HG03175 (cell line): Measurements from ENCODE around the gene USP32.
"Not testable (repeated sequence)": the region's sequence is repeated elsewhere in the genome, so short reads cannot be mapped to it uniquely, and the experiment has no call there.

Experiments used
- ATAC-seq: cut with Tn5 transposase; IDR thresholded peaks from one replicate; pipeline ENCODE4 v1.9.1; 2021; ENCODE audit warnings: mild to moderate bottlenecking, moderate library complexity; ENCODE audit not compliant: unreplicated experiment

USP32 gene

DNA sequence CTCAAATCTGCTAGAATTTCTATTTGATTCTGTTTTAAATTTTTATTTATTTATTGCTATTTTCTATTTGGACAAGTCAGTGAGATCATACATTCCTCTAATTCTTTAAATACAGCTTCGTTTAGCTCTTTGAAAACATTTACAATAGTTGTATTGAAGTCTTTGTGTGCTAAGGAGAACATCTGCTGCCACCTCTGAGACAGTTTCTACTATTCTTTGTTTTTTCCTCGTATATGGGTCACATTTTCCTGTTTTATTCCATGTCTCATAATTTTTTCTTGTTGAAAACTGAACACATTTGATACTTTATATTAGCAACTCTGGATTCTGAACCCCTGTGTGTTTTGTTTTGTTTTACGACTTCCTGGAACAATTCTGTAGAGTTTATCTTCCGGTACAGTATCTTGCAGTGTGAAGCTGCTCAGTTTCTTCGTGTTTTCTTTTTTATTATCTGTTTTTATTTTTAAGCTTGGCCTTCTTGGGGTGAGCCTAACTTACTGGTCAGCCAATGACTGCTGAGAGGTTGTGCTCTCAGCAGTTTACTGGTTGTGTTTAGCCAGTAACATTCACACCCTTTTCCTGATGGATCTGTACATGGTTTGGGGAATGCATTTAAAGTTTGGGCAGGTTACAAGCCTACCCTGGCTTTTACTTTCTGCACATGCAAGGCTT, 143.2 kb downstream of the USP32 start:
- no peak for ATAC-seq

DNA sequence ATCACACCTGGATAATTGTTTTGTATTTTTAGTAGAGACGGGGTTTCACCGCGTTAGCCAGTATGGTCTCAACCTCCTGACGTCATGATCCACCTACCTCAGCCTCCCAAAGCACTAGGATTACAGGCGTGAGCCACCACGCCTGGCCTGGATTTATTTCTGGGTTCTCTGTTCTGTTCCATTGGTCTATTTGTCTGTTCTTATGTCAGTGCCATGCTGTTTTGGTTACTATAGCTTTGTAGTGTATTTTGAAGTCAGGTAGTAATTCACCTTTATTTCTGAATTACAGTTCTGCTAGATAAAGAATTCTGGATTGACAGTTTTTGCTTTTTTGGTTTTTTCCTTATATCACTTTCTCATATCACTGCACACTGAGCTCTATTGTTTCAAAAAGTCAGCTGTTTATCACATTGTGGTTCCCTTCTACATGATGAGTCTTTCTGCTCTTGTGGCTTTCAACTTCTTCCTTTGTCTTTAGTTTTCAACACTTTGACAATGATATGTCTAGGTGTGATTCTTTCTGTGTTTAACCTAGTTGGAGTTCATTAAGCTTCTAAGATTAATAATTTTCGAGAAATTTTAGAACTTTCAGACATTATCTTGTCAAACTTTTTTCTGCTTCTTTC, 144.0 kb downstream of the USP32 start:
- no peak for ATAC-seq

DNA sequence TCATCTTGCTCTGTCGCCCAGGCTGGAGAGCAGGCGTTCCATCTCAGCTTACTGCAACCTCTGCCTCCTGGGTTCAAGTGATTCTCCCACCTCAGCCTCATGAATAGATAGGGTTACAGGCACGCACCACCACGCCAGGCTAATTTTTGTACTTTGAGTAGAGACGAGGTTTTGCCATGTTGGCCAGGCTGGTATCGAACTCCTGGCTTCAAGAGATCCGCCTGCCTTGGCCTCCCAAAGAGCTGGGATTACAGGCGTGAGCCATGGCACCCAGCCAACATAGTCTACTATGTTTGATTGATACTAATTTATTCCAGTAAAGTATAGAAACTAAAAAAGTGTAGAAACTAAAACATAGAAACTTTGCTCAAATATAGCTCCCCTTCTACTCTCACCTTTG, 147.3 kb downstream of the USP32 start:
- no peak for ATAC-seq

DNA sequence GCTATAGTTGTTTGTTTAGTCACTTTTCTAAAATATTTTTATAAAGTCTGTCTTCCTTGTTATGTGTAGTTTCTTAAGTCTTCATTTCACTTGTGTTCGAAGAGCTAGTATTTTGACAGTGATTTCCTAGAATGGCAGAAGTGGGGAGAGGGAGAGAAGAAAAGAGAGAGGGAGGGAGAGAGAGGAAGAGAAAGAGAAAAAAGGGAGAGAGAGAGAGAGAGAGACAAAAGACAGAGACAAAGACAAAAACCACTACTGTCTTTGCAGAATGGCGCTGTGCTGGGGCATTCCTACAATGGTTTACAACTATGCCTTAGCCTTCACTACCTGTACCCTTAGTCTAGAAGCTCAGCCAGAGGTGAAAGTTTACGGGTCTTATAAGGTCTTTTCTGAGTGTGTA, 151.6 kb downstream of the USP32 start:
- no peak for ATAC-seq

DNA sequence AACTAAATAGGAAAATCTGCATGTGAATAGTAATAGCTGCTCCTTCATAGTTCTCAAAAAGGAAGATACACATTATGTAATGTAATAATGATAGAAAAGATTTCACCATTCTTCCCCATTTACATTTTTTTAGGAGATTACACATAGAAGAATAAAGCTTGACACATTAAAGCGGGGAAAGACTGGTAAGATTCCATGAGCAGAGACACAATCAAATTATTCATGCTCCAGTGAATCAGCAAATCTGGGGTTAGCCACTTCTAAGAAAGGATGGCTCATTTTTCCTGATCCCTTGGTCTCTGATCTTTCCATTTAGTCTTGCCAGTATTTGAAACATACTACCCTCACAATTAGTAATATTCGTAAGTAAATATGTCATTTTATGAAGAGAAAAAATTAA, 160.2 kb downstream of the USP32 start:
- ATAC-seq, result no peak

DNA sequence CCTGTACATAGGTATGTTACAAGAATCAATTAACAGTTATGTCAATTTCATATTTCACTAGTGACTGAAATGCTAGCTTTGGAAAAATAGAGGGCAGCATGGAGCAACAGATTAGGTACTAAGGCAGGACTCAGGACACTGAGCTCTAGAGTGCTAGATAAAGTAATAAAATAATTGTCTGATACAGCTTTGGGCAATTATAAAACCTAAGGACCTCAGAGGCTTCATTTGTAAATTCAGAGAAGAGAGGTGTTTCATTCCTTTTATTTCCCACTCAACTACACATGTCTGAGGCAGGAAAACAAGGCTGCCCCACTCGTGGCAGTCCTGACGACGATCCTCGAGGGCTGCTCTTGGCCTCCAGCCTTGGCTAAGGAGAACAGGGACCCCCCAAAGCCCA, 160.7 kb downstream of the USP32 start:
- ATAC-seq, result no peak

DNA sequence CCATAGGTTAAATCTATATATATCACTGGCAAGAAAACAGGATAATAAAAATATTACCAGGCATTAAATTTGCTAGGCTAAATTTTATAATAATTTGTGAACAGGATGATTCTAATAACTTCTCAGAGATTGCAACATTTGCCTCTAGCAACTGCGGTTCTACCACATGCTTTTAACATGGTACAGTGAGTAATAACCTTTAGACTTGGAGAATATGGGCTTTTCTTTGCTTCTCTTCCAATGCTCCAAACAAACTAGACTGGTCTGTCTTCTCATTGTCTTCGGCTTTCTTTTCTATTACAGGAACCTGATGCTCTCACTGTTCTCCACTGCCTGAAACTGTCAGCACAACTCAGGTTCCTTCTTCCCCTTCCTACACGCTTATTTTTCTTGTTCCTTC, 161.6 kb downstream of the USP32 start:
- no peak for ATAC-seq

DNA sequence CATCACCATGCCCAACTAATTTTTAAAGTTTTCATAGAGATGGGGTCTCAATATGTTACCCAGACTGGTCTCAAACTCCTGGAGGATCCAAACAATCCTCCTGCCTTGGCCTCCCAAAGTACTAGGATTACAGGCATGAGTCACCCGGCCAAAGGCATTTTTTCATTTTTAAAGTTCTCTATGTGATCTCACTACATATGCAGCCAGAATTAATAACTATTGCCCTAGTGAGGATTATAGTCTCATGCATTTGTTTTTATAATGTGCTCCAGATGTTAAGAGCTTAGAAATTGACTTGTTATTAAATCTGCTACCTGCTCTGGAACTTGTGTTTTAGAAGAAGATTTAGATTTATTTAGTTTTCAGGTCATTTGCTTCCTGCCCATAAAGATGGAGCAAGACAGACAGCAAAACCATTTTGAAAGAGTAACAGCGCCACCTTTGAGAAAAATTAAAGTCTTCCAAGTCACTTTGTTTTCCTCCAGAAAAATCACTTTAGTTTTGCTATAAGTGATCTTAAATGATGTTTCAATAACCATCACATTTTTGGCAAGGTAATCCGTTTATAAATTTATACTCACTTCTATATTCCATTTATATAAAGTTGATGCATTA, 162.6 kb downstream of the USP32 start:
- no peak for ATAC-seq

DNA sequence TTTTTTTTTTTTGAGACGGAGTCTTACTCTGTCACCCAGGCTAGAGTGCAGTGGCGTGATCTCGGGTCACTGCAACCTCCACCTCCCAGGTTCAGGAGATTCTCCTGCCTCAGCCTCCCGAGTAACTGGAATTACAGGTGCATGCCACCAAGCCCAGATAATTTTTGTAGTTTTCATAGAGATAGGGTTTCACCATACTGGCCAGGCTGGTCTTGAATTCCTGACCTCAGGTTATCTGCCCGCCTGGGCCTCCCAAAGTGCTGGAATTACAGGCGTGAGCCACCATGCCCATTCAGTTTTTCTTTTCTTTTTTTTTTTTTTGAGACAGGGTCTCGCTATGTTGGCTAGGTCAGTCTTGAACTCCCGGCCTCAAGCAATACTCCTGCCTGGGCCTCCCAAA, 164.7 kb downstream of the USP32 start:
- not testable (repeated sequence) for ATAC-seq

DNA sequence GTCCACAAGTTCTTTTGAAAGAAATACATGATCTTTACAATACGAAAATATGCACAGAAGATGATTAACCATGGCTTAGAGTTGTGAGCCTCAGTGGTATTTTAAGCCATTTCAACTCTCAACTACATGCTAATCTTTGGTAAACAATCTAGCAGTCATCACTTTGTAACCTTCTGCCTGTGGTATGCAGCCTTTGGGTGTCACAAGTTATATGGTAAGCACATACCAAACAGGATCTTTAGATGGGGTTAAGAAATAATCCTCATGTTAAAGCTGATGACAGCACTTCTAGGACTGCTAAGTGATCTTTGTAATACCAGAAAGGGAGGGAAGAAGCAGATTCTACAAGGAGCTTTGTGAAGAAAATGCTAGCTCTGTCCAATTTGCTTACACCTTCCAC, 167.9 kb downstream of the USP32 start:
- no peak for ATAC-seq

DNA sequence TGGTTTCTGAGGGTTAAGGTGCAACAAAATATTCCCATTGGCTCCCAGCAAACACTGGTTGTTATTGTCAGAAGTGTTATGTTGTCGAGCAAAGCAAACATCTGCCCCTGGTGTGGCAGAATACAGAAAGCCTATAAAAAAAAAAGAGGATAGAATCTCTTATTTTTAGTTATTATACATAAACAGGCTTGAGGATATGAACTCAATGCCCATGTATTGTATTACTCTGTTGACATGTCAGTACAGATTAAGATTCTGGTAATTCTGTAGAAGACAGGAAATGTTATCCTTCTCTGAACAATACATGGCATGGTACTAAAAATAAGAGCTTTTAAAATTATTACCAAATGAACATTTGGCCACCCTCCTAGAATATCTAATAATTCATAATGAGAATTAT, 168.5 kb downstream of the USP32 start:
- no peak for ATAC-seq

DNA sequence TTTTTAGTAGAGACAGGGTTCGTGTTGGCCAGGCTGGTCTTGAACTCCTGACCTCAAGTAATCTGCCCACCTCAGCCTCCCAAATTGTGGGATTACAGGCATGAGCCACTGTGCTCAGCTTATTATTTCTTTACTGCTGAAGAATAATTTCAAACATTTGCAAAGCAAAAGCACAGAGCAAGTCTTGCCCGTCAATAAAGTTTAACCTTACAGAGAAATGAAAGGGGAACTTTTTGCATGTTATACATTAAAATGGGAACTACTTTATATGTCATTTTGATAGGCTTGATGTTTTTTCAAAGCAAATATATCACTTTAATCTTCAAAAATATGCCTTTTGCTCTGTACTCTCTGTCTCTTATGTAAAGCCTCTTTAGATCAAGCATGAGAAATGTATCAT, 173.2 kb downstream of the USP32 start:
- not testable (repeated sequence) for ATAC-seq

DNA sequence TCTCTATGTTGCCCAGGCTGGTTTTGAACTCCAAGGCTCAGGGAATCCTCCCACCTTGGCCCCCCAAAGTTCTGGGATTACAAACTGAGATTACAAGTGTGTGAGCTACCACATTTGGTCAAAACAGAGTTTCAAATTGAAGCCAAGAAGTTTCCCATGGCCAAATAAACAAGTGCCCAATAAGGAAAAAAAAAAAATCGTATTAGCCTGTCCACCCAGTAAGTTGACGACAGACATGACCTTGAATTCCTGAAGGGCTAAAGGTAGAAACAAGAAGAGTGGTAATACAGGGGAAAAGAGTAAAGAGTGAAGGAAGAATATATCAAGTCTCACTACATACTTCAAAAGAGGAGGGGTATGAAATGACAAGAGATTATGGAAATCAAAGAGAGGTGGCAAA, 176.0 kb downstream of the USP32 start:
- not testable (repeated sequence) for ATAC-seq

DNA sequence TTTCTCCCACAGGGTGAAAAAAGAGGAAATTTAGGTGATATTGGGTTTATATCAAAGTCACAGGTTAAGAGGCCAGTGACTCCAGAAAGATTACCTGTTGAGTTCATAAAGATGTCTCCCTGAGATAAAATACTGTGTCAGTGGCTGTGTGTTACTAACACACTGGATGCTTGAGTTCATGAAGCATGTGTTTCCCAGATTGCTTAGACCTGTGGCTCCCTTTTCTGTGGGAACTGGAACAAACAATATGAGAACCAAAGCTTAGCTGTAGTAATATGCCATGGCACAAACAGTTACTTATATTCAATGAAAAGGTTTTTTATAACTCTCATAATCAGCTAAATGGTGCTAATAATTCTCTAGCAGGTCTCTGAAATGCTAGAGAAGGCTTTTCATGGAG, 180.7 kb downstream of the USP32 start:
- not testable (repeated sequence) for ATAC-seq

DNA sequence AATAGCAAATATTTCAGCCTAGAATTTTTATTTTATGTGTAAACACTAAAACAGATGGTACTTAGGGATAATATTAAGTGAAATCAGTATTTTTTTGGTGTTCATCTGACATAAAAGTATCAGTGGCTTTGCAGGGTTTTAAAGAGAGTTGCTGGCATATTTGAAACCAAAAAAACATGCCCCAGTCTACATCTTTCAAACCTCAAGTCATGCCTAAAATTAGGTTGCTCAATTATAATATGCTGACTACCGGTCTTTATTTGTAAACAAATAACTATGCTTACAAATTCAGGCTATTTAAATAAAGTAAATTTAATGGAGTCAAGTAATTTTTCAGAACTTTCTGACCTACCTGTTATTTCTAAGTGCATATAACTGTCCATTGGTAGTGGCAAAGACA, 183.6 kb downstream of the USP32 start:
- ATAC-seq, result not testable (repeated sequence)

DNA sequence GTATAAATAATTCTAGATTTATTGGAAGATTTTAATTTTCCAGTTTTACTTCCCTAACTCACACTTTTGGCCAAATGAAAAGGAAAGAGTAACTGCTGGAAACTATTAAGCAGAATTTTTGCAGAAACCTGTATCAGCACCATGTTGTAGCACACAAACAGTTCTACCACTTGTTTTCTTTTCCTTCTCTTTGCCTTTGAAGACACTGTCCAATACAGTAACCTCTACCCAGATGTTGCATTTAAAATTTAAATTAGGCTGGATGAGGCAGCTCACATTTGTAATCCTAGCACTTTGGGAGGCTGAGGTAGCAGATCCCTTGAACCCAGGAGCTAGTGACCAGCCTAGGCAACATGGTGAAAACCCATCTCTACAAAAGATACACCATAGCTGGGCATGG, 186.2 kb downstream of the USP32 start:
- ATAC-seq, result not testable (repeated sequence)

DNA sequence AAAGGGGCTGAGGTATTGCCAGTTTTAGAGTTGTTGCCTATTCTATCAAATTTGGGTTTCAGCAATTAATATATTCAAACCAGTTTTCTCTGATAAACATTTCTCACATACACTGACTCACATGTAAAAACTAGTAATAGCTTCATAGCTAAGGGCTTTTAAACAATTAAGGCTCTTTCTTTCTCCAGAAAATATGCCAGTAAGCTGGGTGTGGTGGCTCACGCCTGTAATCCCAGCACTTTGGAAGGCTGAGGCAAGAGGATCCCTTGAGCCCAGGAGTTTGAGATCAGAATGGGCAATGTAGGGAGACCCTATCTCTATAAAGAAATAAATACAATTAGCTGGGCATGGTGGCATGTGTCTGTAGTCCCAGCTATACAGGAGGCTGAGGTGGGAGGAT, 193.3 kb downstream of the USP32 start:
- not testable (repeated sequence) for ATAC-seq

DNA sequence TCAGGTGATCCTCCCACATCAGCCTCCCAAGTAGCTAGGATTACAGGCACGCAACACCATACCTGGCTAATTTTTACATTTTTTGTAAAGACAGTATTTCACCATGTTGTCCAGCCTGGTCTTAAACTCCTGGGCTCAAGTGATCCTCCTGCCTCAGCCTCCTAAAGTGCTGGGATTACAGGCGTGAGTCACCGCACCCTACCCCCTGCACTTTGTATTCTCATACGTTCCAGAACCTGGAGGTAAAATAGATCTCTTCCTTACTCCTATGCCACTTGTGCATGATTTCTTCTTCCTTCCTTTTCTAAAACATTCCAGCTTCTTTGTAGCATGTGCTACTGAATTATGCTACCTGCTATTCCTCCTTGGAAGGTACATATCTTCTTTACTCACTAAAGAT, 197.8 kb downstream of the USP32 start:
- ATAC-seq, result not testable (repeated sequence)

DNA sequence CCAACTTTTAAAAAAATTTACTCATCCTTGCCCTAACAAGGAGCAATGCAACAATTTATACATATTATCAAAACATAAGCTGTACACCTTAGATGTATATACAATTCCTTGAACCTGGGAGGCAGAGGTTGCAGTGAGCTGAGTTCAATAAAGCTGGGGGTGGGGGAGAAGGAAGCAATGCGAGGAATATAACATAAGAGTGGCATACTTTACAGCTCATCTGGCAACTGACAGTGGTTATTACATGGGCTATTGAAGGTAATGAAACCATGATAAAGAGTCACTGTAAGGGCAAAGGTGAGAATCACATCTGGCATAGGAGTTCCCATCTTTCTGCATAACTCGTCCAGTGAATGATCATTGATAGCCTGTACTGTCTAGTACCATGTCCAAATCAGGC, 198.5 kb downstream of the USP32 start:
- ATAC-seq, result no peak

DNA sequence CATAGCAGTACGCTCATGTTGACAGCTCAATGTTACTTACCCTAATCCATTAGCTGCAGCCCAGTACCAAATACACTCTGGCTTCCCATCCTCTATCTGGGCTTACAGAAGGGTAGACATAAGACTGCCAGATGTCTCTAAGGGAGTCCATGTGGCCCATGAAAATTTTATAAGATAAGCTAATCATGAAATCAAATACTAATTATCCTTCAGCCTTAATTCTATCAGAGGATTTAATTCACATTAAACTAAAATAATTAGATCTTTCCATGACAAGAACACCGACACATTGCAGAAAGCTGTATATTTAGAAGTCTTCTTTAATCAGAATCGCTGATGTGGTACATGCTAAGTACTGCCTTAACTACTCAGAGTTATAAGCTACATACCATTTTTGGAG, 198.9 kb downstream of the USP32 start:
- ATAC-seq, result not testable (repeated sequence)

DNA sequence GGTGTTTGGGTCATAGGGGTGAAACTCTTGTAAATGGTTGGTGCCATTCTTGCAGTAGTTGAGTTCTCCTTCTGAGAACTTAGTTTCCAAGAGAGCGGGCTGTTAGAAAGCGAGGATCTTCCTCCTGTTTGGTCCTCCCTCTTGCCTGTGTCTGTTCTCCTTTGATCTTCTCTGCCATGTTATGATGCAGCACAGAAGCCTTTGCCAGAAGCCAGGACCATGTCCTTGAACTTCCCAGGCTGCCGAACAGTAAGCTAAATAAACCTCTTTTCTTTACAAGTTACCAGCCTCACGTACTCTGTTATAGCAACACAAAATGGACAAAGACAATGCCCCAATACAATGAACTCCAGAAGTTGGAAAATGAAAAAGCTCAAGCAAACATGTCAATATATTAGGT, 201.9 kb downstream of the USP32 start:
- not testable (repeated sequence) for ATAC-seq

DNA sequence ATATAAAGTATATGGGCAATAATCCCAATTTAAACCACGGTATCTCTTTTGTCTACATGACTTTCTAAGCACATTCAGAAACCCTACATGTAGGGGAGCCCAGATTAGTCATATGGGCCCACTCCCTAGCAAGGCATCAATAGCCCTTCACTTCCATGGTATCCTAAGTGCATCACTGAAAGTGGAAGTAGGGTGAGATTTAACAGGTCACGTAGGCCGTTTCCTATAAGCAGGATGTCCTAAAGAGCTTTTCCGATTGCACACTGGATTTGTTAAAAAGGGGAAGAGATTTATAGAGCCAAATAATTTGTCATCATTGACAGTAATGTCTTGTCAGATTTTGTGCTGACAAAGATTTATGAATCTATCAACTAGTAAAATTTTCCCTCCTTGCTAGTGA, 203.2 kb downstream of the USP32 start:
- no peak for ATAC-seq
